ENCODE results near the gene PACSIN2. TPM values are rescaled to one million over a fixed set of nuclear protein-coding genes. Genes with fewer than 3 reads are reported as not detected.

The PACSIN2 gene
- total RNA-seq, 2 experiments from 2014 or later: 27.5 to 30.8 TPM

DNA sequence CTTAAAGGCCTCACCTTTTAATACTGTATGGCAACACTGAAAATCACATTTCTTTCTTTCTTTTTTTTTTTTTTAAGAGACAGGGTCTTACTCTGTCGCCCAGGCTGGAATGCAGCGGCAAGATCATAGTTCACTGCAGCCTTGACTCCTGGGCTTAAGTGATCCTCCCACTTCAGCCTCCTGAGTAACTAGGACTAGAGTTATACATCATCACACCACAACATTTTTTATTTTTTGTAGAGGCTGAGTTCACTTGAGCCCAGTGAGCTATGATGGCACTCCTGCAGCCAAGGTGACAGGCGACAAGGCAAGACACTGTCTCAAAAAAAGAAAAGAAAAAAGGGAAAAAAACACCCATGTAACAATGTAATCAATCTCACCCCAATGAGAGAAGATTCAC, 167.8 kb downstream of the PACSIN2 start:
- Mint-ChIP-seq H3K4me3 (no peak overlapping the region), H3K27me3 (ENCODE audit: low read depth) (no peaks in the 10 kb centered on the region), H3K9me3 (ENCODE audit: insufficient read depth) (no peaks in the 10 kb centered on the region), H3K36me3 (ENCODE audit: low read depth) (peaks cover 24% of the 10 kb centered on the region), H3K27ac (no peak overlapping the region), H3K4me1 (ENCODE audit: low read depth) (peaks cover 23% of the 10 kb centered on the region)
- ATAC-seq (no peak), DNase-seq (no peak)
- ChIA-PET POLR2A (no interaction called here), CTCF (no interaction called here)

- no peak for ATAC-seq
- no peaks in the 10 kb centered on the region for H3K9me3 Mint-ChIP-seq (ENCODE audit: insufficient read depth)
- peaks cover 37% of the 10 kb centered on the region for H3K36me3 Mint-ChIP-seq (ENCODE audit: low read depth)
- H3K27ac Mint-ChIP-seq: no peak overlapping the region
- ChIA-PET CTCF (interaction anchor here (1.5 kb wide), 1 partner anchor 9 kb away, joined by 4 read pairs; no protein-coding TSS in a partner anchor), POLR2A (no interaction called here)
- H3K4me3 Mint-ChIP-seq: no peak overlapping the region
- peaks cover 28% of the 10 kb centered on the region for H3K4me1 Mint-ChIP-seq (ENCODE audit: low read depth)
- H3K27me3 Mint-ChIP-seq (ENCODE audit: low read depth): no peaks in the 10 kb centered on the region
- DNase-seq: no peak
Observed at GRCh38 chr22:42844756-42845155, 170.2 kb downstream of the PACSIN2 start.

DNA sequence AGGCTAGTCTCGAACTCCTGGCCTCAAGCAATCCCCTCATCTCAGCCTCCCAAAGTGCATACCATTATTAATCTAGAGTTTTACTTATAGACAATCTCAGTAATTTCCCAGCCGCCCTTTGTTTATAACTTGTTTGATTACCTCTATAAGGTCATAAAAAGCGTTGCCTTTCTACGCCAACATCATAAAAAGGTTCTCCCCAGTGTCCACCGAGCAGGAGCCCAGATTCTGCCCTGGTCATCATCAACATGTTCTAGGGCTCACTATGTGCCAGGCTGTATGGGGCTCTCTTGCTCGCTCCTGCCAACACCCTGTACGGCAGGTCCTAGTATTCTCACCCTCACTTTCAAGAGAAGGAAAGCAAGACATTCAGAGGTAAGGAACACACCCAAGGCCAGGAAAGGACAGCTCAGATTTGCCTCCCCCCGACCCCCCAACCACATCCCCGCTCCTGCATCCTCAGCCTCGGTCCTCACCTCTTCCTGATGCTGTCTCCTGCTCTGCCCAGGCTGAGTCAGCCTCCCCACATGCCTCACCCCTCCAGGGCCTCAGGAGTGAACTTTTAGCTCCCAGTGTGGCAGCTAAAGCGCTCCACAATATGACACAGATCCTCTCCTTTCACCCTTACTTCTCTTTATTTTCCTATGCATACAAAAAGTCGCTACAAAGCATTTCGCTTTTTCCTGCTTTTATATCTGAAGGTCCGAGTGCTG, 172.1 kb downstream of the PACSIN2 start:
- Mint-ChIP-seq H3K9me3 (ENCODE audit: insufficient read depth) (no peaks in the 10 kb centered on the region), H3K27ac (no peak overlapping the region), H3K27me3 (ENCODE audit: low read depth) (no peaks in the 10 kb centered on the region), H3K4me3 (no peak overlapping the region), H3K36me3 (ENCODE audit: low read depth) (peaks cover 39% of the 10 kb centered on the region), H3K4me1 (ENCODE audit: low read depth) (peaks cover 28% of the 10 kb centered on the region)
- ChIA-PET POLR2A (no interaction called here), CTCF (no interaction called here)
- DNase-seq: no peak
- ATAC-seq: no peak

DNA sequence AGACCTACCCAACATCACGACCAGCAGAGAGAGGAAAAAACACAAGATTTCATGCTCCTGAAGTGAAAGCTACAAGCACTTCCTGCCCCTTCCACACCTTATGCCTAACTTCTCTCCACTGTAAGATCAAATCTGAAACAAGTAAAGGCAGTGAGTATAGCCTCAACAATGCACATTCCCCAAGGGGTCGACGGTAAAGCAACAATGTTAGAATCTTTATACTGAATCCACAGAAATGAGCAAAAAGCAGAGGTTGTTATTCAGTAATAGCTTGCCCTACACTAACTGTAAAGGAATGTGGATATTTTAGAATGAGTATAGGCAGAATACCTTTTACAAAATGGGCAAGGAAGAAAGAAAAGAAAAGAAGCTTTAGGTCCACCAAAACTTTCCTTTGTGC, 173.5 kb downstream of the PACSIN2 start:
- Mint-ChIP-seq H3K27ac (peak overlapping the region; percentile 48), H3K27me3 (ENCODE audit: low read depth) (no peaks in the 10 kb centered on the region), H3K36me3 (ENCODE audit: low read depth) (peaks cover 35% of the 10 kb centered on the region), H3K4me3 (no peak overlapping the region), H3K9me3 (ENCODE audit: insufficient read depth) (no peaks in the 10 kb centered on the region), H3K4me1 (ENCODE audit: low read depth) (peaks cover 28% of the 10 kb centered on the region)
- CTCF ChIA-PET: interaction anchor here (1.0 kb wide), 1 partner anchor 18 kb away, joined by 3 read pairs; no protein-coding TSS in a partner anchor
- POLR2A ChIA-PET: no interaction called here
- ATAC-seq (no peak), DNase-seq (no peak)

GRCh38 chr22:42837556-42837955, 177.4 kb downstream of the PACSIN2 start:
- H3K4me3 Mint-ChIP-seq: no peak overlapping the region
- no peak for ATAC-seq
- no peaks in the 10 kb centered on the region for H3K9me3 Mint-ChIP-seq (ENCODE audit: insufficient read depth)
- no peak overlapping the region for H3K27ac Mint-ChIP-seq
- H3K27me3 Mint-ChIP-seq (ENCODE audit: low read depth): no peaks in the 10 kb centered on the region
- POLR2A ChIA-PET: no interaction called here
- CTCF ChIA-PET: no interaction called here
- H3K36me3 Mint-ChIP-seq (ENCODE audit: low read depth): peaks cover 20% of the 10 kb centered on the region
- no peak for DNase-seq
- H3K4me1 Mint-ChIP-seq (ENCODE audit: low read depth): peaks cover 9% of the 10 kb centered on the region

- Mint-ChIP-seq H3K4me1 (ENCODE audit: low read depth) (peaks cover 4% of the 10 kb centered on the region), H3K27me3 (ENCODE audit: low read depth) (no peaks in the 10 kb centered on the region), H3K27ac (no peak overlapping the region), H3K36me3 (ENCODE audit: low read depth) (peaks cover 20% of the 10 kb centered on the region), H3K4me3 (no peak overlapping the region), H3K9me3 (ENCODE audit: insufficient read depth) (no peaks in the 10 kb centered on the region)
- ATAC-seq: no peak
- no peak for DNase-seq
- POLR2A ChIA-PET: no interaction called here
- CTCF ChIA-PET: interaction anchor here (1.0 kb wide), 1 partner anchor 8 kb away, joined by 4 read pairs; no protein-coding TSS in a partner anchor
Observed at GRCh38 chr22:42836026-42836425, 178.9 kb downstream of the PACSIN2 start.

GRCh38 chr22:42834177-42834949, 180.6 kb downstream of the PACSIN2 start:
- ATAC-seq: no peak
- Mint-ChIP-seq H3K9me3 (ENCODE audit: insufficient read depth) (no peaks in the 10 kb centered on the region), H3K27me3 (ENCODE audit: low read depth) (no peaks in the 10 kb centered on the region), H3K4me3 (no peak overlapping the region), H3K4me1 (ENCODE audit: low read depth) (peaks cover 4% of the 10 kb centered on the region), H3K36me3 (ENCODE audit: low read depth) (peaks cover 18% of the 10 kb centered on the region), H3K27ac (no peak overlapping the region)
- no peak for DNase-seq
- ChIA-PET POLR2A (no interaction called here), CTCF (no interaction called here)

DNA sequence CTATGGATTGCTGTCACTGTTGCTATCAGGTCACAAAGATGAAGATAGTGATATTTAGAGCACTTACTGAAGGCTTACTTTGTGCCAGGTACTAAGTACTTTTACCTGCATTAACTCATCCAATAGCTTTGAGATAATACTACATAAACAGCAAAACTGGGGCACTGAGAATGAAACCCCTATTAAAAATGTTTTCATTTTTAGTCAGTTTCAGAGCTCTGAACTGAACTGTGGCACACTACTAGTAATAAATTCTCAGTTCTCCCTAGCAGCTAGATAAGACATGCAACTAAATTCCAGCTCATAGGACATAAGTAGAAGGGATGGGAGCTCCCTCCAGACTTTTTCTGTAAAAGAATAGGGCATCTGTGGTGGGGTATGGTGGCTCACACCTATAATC, 181.8 kb downstream of the PACSIN2 start:
- Mint-ChIP-seq H3K4me1 (ENCODE audit: low read depth) (peaks cover 14% of the 10 kb centered on the region), H3K4me3 (no peak overlapping the region), H3K36me3 (ENCODE audit: low read depth) (peaks cover 22% of the 10 kb centered on the region), H3K27me3 (ENCODE audit: low read depth) (no peaks in the 10 kb centered on the region), H3K27ac (no peak overlapping the region), H3K9me3 (ENCODE audit: insufficient read depth) (no peaks in the 10 kb centered on the region)
- ChIA-PET POLR2A (interaction anchor here (0.7 kb wide), 1 partner anchor 183 kb away, joined by 4 read pairs; no protein-coding TSS in a partner anchor), CTCF (interaction anchor here (1.0 kb wide), 1 partner anchor 35 kb away, joined by 3 read pairs; no protein-coding TSS in a partner anchor)
- DNase-seq (no peak), ATAC-seq (no peak)

DNA sequence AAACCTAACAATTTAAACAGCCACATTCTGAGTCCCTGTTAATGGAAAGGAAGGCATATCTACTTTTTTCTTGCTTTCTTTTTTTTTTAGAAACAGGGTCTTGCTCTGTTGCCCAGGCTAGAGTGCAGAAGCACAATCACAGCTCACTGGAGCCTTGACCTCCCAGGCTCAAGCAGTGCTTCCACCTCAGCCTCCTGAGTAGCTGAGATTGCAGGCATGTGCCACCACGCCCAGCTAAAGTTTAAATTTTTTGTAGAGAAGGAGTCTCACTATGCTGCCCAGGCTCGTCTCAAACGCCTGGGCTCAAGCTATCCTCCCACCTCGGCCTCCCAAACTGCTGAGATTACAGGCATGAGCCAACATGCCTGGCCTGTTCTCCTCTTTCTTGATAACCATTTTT, 183.2 kb downstream of the PACSIN2 start:
- Mint-ChIP-seq H3K27ac (no peak overlapping the region), H3K27me3 (ENCODE audit: low read depth) (no peaks in the 10 kb centered on the region), H3K4me1 (ENCODE audit: low read depth) (peaks cover 14% of the 10 kb centered on the region), H3K36me3 (ENCODE audit: low read depth) (peaks cover 25% of the 10 kb centered on the region), H3K4me3 (no peak overlapping the region), H3K9me3 (ENCODE audit: insufficient read depth) (no peaks in the 10 kb centered on the region)
- DNase-seq (no peak), ATAC-seq (no peak)
- CTCF ChIA-PET: no interaction called here
- POLR2A ChIA-PET: no interaction called here

- DNase-seq (no peak), ATAC-seq (no peak)
- Mint-ChIP-seq H3K27me3 (ENCODE audit: low read depth) (no peaks in the 10 kb centered on the region), H3K9me3 (ENCODE audit: insufficient read depth) (no peaks in the 10 kb centered on the region), H3K36me3 (ENCODE audit: low read depth) (peaks cover 24% of the 10 kb centered on the region), H3K4me3 (no peak overlapping the region), H3K4me1 (ENCODE audit: low read depth) (peaks cover 14% of the 10 kb centered on the region), H3K27ac (no peak overlapping the region)
- ChIA-PET POLR2A (no interaction called here), CTCF (no interaction called here)
Observed at GRCh38 chr22:42830161-42830560, 184.8 kb downstream of the PACSIN2 start.

DNA sequence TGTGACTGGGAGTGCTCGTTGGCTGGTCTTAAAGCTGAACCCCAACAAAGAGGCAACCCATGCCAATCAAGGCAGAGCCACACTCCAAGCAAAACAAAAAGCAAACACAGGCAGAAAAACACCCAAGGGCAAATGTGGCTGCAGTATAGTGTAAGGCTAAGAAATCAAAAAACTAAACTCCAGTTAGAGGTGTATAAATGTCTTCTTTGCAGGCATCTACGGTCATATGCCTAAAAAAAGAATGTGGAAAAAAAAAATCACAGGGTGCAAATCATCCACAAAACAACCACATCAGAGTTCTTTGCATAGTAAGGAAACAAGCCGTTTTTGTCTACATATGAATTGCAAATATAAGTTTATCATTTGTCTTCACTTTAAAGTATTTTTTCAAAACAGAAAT, 185.6 kb downstream of the PACSIN2 start:
- no peak for DNase-seq
- CTCF ChIA-PET: interaction anchor here (0.8 kb wide), 1 partner anchor 38 kb away, joined by 3 read pairs; no protein-coding TSS in a partner anchor
- H3K27ac Mint-ChIP-seq: peak overlapping the region; percentile 37
- ATAC-seq: no peak
- H3K36me3 Mint-ChIP-seq (ENCODE audit: low read depth): peaks cover 27% of the 10 kb centered on the region
- H3K27me3 Mint-ChIP-seq (ENCODE audit: low read depth): no peaks in the 10 kb centered on the region
- POLR2A ChIA-PET: no interaction called here
- peaks cover 14% of the 10 kb centered on the region for H3K4me1 Mint-ChIP-seq (ENCODE audit: low read depth)
- no peak overlapping the region for H3K4me3 Mint-ChIP-seq
- no peaks in the 10 kb centered on the region for H3K9me3 Mint-ChIP-seq (ENCODE audit: insufficient read depth)

GRCh38 chr22:42825796-42826195, 189.2 kb downstream of the PACSIN2 start:
- H3K4me1 Mint-ChIP-seq (ENCODE audit: low read depth): peaks cover 14% of the 10 kb centered on the region
- ATAC-seq: no peak
- CTCF ChIA-PET: no interaction called here
- no peak for DNase-seq
- peaks cover 32% of the 10 kb centered on the region for H3K36me3 Mint-ChIP-seq (ENCODE audit: low read depth)
- H3K9me3 Mint-ChIP-seq (ENCODE audit: insufficient read depth): no peaks in the 10 kb centered on the region
- no peaks in the 10 kb centered on the region for H3K27me3 Mint-ChIP-seq (ENCODE audit: low read depth)
- POLR2A ChIA-PET: interaction anchor here (1.2 kb wide), 1 partner anchor 31 kb away, joined by 5 read pairs; the partner anchor contains the start of gene ARFGAP3
- no peak overlapping the region for H3K4me3 Mint-ChIP-seq
- no peak overlapping the region for H3K27ac Mint-ChIP-seq

Data from activated CD8-positive, alpha-beta T cell treated with anti-CD3 and anti-CD28 coated beads, Interleukin-2, amount 10 ng/mL, durations not matched to agents 7 days and 5 days (primary cell).